Spleen (tissue), 11 donors: ENCODE results near the gene GCNA. TPM values are rescaled to one million over a fixed set of nuclear protein-coding genes. Genes with fewer than 3 reads are reported as not detected.

Experiments
- DNase-seq: peaks from one replicate; pipeline ENCODE4 v3.0.0-alpha.2; 2020
- H3K27ac ChIP-seq, 8 donors: fragments of 200-600 bp; sonication (generic) in 7 of 8; 1 replicate in 4 of 8; 2 replicates in 4 of 8; pipeline versions ENCODE4 v1.5.0 to v1.8.0; 2016 to 2021; ENCODE audit warnings: inconsistent platforms in 4 of 8, mild to moderate bottlenecking in 4 of 8, moderate library complexity in 1 of 8
- H3K27me3 ChIP-seq, 7 donors: fragments of 200-600 bp; sonication (generic) in 6 of 7; replicated peaks in 1 of 7; 1 replicate in 4 of 7; 2 replicates in 3 of 7; pipeline versions ENCODE4 v1.5.0 to v1.8.0; 2016 to 2021; ENCODE audit warnings: inconsistent platforms in 3 of 7, mild to moderate bottlenecking in 1 of 7
- H3K36me3 ChIP-seq, 6 donors: fragments of 200-600 bp; sonication (generic) in 5 of 6; 1 replicate in 4 of 6; 2 replicates in 2 of 6; pipeline versions ENCODE4 v1.5.0 to v1.8.0; 2016 to 2021; ENCODE audit warnings: inconsistent platforms in 2 of 6
- H3K4me1 ChIP-seq, 6 donors: fragments of 200-600 bp; sonication (generic) in 5 of 6; 1 replicate in 3 of 6; 2 replicates in 3 of 6; pipeline versions ENCODE4 v1.5.0 to v1.8.0; 2016 to 2021; ENCODE audit warnings: inconsistent platforms in 3 of 6
- H3K4me3 ChIP-seq, 8 donors: fragments of 200-600 bp; sonication (generic) in 7 of 8; 1 replicate in 4 of 8; 2 replicates in 4 of 8; pipeline versions ENCODE4 v1.5.0 to v1.8.0; 2016 to 2021; ENCODE audit warnings: inconsistent platforms in 4 of 8, mild to moderate bottlenecking in 4 of 8, moderate library complexity in 2 of 8
- H3K9me3 ChIP-seq, 8 donors: fragments of 200-600 bp; sonication (generic) in 7 of 8; 1 replicate in 4 of 8; 2 replicates in 4 of 8; pipeline versions ENCODE4 v1.5.0 to v1.8.0; 2016 to 2021; ENCODE audit warnings: inconsistent platforms in 4 of 8
- POLR2A ChIP-seq, 3 donors: fragments of 450-650 bp; IDR thresholded peaks; one replicate each; pipeline ENCODE4 v1.5.1; 2017; ENCODE audit warnings: antibody characterized with exemption in 3 of 3, mild to moderate bottlenecking in 1 of 3
- POLR2AphosphoS5 ChIP-seq, 3 donors: sonication (generic); formaldehyde crosslinking; IDR thresholded peaks; one replicate each; pipeline ENCODE4 v1.5.1; 2017; ENCODE audit warnings: antibody characterized with exemption in 3 of 3
- WGBS, 5 donors: extraction: QIAGEN DNeasy Blood & Tissue Kit in 3 of 5; methylation state at CpG; one replicate each; pipeline versions ENCODE4 v1.1.5 to v1.1.7; 2013 to 2018; 5-methylcytosine and 5-hydroxymethylcytosine counted together
- intact Hi-C: fragments of 100-400 bp; cut with DNase I; formaldehyde crosslinking; loops from one replicate; pipeline ENCODE4 v1.15.0; 2023; ENCODE audit warnings: low total_unique reads
- polyA plus RNA-seq, 3 donors: library from polyadenylated mRNA; stranded (reverse); fragments of 200-250 nt; gene quantifications; one replicate each; pipeline ENCODE4 v1.2.1, GENCODE V29; 2013
- total RNA-seq, 7 donors: library from RNA; depleted of rRNA in 3 of 7; stranded (reverse); fragments of >200 nt in 3 of 7; fragmentation: NEBNext Ultra II Directional in 4 of 7; extraction: Animal tissue kit (Norgen Biotek cat#: 25700) in 4 of 7; gene quantifications; one replicate each; pipeline versions ENCODE4 v1.1.0 to v1.2.1, GENCODE V29; 2016 to 2021
- TF ChIP-seq, protein P1 (sequence below), 11 experiments: fragments of 200-600 bp in 7 of 11; fragments of 450-650 bp in 4 of 11; sonication (generic) in 4 of 11; IDR thresholded peaks in 8 of 11; conservative IDR thresholded peaks in 3 of 11; 1 replicate in 7 of 11; 2 replicates in 4 of 11; pipeline versions ENCODE4 v1.4.0 to v1.8.0; 2016 to 2021; ENCODE audit warnings: antibody characterized with exemption in 11 of 11, inconsistent platforms in 4 of 11, mild to moderate bottlenecking in 1 of 11
- donor health status: healthy with polysubstance abuse.
- donor health status: DM: no; HTN: no; CAD: no; lungs with moderate emphysema.
- donor health status: DM: no; HTN: no; CAD: no.
- donor health status: Bipolar disorder and iron deficiency.
- donor health status: healthy.
- donor health status: DM: no; HTN: no; CAD: no.
- donor health status: DM: yes; HTN: yes; CAD: no.

Gene GCNA
- total and polyA plus RNA-seq, 10 donors, result 1.8 to 12.8 (median 3.8) TPM

GRCh38 chrX:71622032-71622575 is 43.9 kb downstream of the GCNA start:
- TF ChIP-seq POLR2A (IDR thresholded peaks at IDR 0.05) (no peak), POLR2AphosphoS5 (IDR thresholded peaks at IDR 0.05) (no peak)
- TF ChIP-seq, protein P1, sequence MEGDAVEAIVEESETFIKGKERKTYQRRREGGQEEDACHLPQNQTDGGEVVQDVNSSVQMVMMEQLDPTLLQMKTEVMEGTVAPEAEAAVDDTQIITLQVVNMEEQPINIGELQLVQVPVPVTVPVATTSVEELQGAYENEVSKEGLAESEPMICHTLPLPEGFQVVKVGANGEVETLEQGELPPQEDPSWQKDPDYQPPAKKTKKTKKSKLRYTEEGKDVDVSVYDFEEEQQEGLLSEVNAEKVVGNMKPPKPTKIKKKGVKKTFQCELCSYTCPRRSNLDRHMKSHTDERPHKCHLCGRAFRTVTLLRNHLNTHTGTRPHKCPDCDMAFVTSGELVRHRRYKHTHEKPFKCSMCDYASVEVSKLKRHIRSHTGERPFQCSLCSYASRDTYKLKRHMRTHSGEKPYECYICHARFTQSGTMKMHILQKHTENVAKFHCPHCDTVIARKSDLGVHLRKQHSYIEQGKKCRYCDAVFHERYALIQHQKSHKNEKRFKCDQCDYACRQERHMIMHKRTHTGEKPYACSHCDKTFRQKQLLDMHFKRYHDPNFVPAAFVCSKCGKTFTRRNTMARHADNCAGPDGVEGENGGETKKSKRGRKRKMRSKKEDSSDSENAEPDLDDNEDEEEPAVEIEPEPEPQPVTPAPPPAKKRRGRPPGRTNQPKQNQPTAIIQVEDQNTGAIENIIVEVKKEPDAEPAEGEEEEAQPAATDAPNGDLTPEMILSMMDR (IDR thresholded peaks at IDR 0.05 in 8 of 11, conservative IDR thresholded peaks at IDR 0.05 in 3 of 11), result no peak
- Histone ChIP-seq H3K9me3 (no peaks in the 10 kb centered on the region), H3K36me3 (no peaks in the 10 kb centered on the region), H3K27me3 (no peaks in the 10 kb centered on the region), H3K4me3 (no peak overlapping the region), H3K27ac (peak overlapping the region in 7 of 8 donors; percentile 50 to 84 (median 74)), H3K4me1 (peaks cover 33 to 84% (median 67%) of the 10 kb centered on the region in 6 donors)
- WGBS, 5 donors, result 63 to 87% (median 79%) methylated on average over 4 to 9 of the region's 9 CpGs
- no peak for DNase-seq
- intact Hi-C loops, result no loop called here

- Histone ChIP-seq H3K9me3 (no peaks in the 10 kb centered on the region), H3K27ac (peak overlapping the region in 7 of 8 donors; percentile 50 to 84 (median 74)), H3K4me3 (peak overlapping the region in 1 of 8 donors; percentile 22), H3K4me1 (peaks cover 30 to 77% (median 61%) of the 10 kb centered on the region in 6 donors), H3K36me3 (no peaks in the 10 kb centered on the region), H3K27me3 (no peaks in the 10 kb centered on the region)
- intact Hi-C loops, result no loop called here
- peak; percentile 90 for DNase-seq
- WGBS, 5 donors, result 11 to 31% (median 25%) methylated on average over 7 to 13 of the region's 13 CpGs
- TF ChIP-seq, protein P1 (IDR thresholded peaks at IDR 0.05 in 8 of 11, conservative IDR thresholded peaks at IDR 0.05 in 3 of 11), result peak in 2 of 11 experiments; percentile 18 to 24
- TF ChIP-seq POLR2AphosphoS5 (IDR thresholded peaks at IDR 0.05), result peak; percentile 54 to 77 (median 77)
- no peak for TF ChIP-seq POLR2A (IDR thresholded peaks at IDR 0.05)
These were observed 44.6 kb downstream of the GCNA start for GRCh38 chrX:71622576-71623450.

DNA sequence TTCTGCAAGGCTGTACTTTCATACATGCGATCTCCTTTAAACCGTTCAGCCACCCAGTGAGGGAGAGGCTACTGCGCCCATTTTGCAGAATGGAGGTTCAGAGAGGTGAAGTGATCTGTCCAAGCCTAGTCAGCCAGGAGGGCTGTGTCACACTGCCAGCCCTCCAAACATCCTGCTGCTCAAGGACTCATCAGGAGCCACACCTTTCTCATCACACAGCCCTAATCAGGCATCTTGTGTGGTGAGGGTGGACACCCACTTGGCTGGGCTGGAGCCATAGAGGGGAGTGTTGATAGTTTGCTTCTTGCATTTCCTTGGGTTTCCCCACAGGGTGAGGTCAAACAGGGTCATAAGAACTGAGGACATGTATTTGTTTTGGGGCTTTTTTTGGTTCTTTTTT is 45.5 kb downstream of the GCNA start:
- WGBS, 5 donors, result 79 to 88% (median 83%) methylated on average over 3 of the region's 3 CpGs
- intact Hi-C loops, result no loop called here
- Histone ChIP-seq H3K4me3 (no peak overlapping the region), H3K27ac (peak overlapping the region in 6 of 8 donors; percentile 43 to 84 (median 77)), H3K9me3 (no peaks in the 10 kb centered on the region), H3K27me3 (no peaks in the 10 kb centered on the region), H3K4me1 (peaks cover 23 to 68% (median 52%) of the 10 kb centered on the region in 6 donors), H3K36me3 (no peaks in the 10 kb centered on the region)
- no peak for DNase-seq
- TF ChIP-seq POLR2AphosphoS5 (IDR thresholded peaks at IDR 0.05) (no peak), POLR2A (IDR thresholded peaks at IDR 0.05) (no peak)
- TF ChIP-seq, protein P1 (IDR thresholded peaks at IDR 0.05 in 8 of 11, conservative IDR thresholded peaks at IDR 0.05 in 3 of 11), result no peak

GRCh38 chrX:71625471-71625870 is 47.2 kb downstream of the GCNA start:
- Histone ChIP-seq H3K27me3 (no peaks in the 10 kb centered on the region), H3K27ac (no peak overlapping the region), H3K4me1 (peaks cover 18 to 62% (median 46%) of the 10 kb centered on the region in 6 donors), H3K9me3 (no peaks in the 10 kb centered on the region), H3K36me3 (no peaks in the 10 kb centered on the region), H3K4me3 (no peak overlapping the region)
- TF ChIP-seq, protein P1 (IDR thresholded peaks at IDR 0.05 in 8 of 11, conservative IDR thresholded peaks at IDR 0.05 in 3 of 11), result no peak
- TF ChIP-seq POLR2A (IDR thresholded peaks at IDR 0.05) (no peak), POLR2AphosphoS5 (IDR thresholded peaks at IDR 0.05) (no peak)
- no peak for DNase-seq
- intact Hi-C loops, result no loop called here
- WGBS, 5 donors, result 78 to 90% (median 80%) methylated on average over 5 of the region's 5 CpGs
